SK-MEL-5 (cell line): ENCODE results near the gene ADAMTS14. TPM values are rescaled to one million over a fixed set of nuclear protein-coding genes. Genes with fewer than 3 reads are reported as not detected.

Experiments
- DNase-seq: peaks from one replicate; pipeline ENCODE4 v3.0.0-alpha.2; 2016; ENCODE audit warnings: low read depth, low spot score
- in situ Hi-C: cut with HindIII; loops from 2 replicates; pipeline ENCODE4 v1.10.0; 2016; ENCODE audit warnings: low sequenced_read_pairs, high pct_unique_total_duplicates, low pct_unique_long_range_greater_than_20kb
- total RNA-seq: library from RNA; depleted of rRNA; stranded (reverse); fragments of >200 nt; shearing (Covaris generic); gene quantifications from 2 replicates; pipeline ENCODE4 v1.2.3, GENCODE V29; 2014

The ADAMTS14 gene
- total RNA-seq, 1 experiment from 2014 or later, result 0.16 TPM

- in situ Hi-C loops, result no loop called here
These were observed 2.5 kb upstream of the ADAMTS14 start for GRCh38 chr10:70669732-70670317.

GRCh38 chr10:70671619-70672164, 614 bp upstream of the ADAMTS14 start:
- in situ Hi-C loops, result no loop called here
- no peak for DNase-seq

More at GRCh38 chr10:70669732-70670317, 2.5 kb upstream of the ADAMTS14 start:
- no peak for DNase-seq

- DNase-seq, result no peak
- in situ Hi-C loops, result no loop called here
These were observed 980 bp downstream of the ADAMTS14 start for GRCh38 chr10:70673043-70673928.

DNA sequence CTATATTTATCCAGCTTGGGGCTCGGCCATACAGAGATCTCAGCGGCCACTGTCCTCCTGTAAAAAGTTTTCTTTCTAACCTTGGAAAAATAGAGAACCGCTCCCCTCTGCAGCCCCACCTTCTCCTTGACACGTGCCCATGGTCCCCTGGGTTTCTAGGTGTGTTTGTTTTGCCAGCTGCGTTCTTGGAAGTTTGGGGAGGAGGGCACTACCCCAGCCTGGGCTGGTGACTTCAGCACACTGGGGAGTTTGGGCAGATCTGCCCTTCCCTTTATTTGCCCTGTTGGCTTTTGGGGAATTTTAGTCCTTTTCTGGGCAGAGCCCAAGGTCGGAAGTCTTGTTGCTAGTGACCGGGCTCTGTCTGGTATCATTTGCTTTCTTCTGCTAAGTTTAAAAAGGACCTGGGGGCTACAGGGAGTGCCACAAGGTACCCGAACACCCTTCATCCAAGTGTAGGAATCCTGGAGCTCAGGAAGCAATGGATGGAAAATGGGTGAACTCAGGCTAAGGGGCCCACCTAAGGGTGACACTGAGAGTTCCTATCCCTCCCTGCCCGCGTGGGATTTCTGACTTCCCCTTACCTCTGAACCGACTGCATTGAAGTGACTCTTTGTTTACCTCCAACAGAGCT, 1.7 kb downstream of the ADAMTS14 start:
- in situ Hi-C loops, result no loop called here
- no peak for DNase-seq

DNA sequence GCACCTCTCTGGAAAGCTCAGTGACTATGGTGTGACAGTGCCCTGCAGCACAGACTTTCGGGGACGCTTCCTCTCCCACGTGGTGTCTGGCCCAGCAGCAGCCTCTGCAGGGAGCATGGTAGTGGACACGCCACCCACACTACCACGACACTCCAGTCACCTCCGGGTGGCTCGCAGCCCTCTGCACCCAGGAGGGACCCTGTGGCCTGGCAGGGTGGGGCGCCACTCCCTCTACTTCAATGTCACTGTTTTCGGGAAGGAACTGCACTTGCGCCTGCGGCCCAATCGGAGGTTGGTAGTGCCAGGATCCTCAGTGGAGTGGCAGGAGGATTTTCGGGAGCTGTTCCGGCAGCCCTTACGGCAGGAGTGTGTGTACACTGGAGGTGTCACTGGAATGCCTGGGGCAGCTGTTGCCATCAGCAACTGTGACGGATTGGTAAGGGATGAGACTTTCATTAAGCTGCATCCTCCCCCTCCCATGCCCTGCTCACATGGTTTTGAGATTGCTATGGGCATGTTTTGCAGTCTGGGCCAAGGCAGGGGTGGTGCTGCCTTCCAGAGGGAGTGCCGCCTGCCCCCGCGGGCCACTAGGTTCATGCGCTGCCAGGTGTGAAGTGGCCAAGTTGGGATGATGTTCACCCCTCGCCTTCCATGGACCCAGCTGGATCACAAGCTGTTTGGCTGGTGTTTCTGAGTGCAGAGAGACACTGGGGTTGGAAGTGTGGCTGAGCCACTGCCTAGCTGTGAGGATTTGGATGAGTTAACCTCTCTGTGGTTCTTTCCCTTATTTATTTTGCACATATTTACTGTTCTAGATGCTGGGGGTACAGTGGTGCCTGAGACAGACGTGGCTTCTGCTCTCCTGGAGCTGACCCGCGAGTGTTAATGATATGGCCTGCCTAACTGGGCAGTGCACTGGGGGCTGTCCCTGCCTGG, 2.5 kb downstream of the ADAMTS14 start:
- in situ Hi-C loops, result no loop called here

DNA sequence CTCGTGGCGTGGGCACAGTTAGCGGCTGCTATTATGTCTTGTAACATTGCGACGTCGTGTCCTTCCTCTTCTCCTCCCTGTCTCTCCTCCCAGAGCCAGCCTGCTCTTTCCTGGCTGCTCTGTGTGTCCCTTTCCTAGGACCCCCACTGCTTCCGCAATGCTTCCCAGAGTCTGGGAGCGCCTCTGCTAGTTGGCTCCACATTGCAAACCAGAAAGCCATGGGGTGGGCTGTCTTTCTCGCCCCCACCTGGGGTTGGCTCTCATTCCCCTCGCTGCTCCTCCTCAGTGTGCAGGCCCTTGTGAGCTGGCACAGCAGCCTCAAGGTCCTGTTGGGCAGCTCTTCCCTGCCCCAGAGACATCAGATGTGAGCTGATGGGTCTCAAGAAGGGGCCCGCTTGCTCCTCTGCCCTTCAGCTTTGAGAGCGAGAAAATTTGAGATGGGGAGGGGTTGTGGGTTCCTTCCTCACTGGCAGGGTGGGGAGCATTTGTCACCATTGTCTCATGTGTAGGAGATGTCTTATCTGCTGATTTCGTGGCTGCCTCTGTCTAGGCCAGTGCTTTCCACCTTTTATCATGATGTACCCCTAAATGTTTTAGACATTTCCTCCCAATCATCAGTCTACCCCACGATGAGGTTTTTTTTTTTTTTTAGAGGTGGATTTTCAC, 3.3 kb downstream of the ADAMTS14 start:
- in situ Hi-C loops, result no loop called here

More for the DNA sequence above, 2.5 kb downstream of the ADAMTS14 start:
- DNase-seq, result no peak

DNA sequence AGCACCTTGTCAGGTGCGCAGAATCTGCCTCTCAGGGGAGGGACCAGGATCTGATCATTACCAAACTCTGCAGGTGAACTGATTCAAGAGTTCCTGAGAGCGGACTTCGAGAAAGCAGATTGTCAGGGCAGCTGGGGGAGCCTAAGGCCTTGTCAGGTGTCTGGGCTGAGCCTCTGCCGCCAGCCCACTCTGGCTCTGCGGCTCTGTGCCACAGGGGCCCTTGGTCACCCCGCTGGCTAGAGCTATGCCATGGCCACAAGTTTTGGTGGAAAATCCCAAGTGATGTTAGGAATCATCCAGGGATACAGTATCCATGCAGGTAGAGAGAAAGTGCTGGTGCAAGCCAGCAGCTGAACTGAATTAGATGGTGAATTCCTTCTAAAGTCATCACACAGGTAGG, 4.2 kb downstream of the ADAMTS14 start:
- DNase-seq, result no peak
- in situ Hi-C loops, result no loop called here

More for the DNA sequence above, 3.3 kb downstream of the ADAMTS14 start:
- DNase-seq, result no peak

DNA sequence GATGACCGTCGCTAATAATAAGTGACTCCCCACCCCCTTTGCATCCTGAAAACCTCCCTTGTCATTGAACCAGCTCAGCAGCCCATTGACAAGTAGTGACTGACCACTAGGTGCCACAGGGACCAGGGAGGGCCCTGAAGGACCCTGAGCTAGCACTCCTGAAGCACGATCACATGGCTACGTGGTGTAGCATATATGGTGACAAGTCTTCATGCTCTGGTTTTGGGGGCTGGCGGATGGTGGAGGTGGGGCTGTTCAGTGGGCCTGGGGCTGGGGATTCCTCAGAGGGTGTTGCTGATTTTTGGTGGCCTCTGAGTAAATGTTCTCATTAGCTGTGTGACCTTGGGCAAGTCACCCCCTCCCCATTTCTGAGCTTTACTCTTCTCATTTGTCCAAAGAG, 4.7 kb downstream of the ADAMTS14 start:
- in situ Hi-C loops, result no loop called here

DNA sequence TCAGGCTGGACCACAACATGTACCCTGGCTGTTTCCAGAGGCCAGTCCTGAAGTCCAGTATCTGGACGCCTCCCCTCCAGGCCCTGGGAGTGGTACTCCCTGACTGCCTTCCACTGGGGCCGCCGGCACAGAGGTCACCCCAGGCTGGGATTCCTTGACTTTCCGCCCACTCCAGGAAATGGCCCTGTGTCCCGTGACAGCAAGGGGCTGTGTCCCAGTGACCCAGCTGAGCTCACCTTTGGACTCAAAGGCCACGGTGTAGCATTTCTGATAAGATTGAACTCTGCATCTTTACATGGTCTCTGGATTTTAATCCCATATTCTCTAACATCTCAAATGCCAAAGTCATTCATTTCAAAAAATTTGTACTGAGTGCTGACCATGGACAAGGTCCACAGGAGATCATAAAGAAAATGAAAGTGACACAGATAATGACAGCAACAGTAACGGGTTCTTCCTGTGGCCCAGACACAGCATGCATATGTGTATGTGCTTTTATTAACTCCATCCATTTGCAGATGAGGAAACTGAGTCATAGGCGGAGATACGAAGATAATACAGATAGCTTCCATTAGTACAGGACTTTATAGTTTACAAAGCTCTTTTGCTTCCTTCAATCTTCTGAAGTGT, 5.4 kb downstream of the ADAMTS14 start:
- no peak for DNase-seq
- in situ Hi-C loops, result no loop called here

More for the DNA sequence above, 4.7 kb downstream of the ADAMTS14 start:
- DNase-seq, result no peak

GRCh38 chr10:70678250-70678635, 5.9 kb downstream of the ADAMTS14 start:
- DNase-seq, result no peak
- in situ Hi-C loops, result no loop called here

GRCh38 chr10:70678757-70679489, 6.6 kb downstream of the ADAMTS14 start:
- in situ Hi-C loops, result no loop called here
- no peak for DNase-seq

- no peak for DNase-seq
- in situ Hi-C loops, result no loop called here
These were observed 7.2 kb downstream of the ADAMTS14 start for GRCh38 chr10:70679498-70679897.

DNA sequence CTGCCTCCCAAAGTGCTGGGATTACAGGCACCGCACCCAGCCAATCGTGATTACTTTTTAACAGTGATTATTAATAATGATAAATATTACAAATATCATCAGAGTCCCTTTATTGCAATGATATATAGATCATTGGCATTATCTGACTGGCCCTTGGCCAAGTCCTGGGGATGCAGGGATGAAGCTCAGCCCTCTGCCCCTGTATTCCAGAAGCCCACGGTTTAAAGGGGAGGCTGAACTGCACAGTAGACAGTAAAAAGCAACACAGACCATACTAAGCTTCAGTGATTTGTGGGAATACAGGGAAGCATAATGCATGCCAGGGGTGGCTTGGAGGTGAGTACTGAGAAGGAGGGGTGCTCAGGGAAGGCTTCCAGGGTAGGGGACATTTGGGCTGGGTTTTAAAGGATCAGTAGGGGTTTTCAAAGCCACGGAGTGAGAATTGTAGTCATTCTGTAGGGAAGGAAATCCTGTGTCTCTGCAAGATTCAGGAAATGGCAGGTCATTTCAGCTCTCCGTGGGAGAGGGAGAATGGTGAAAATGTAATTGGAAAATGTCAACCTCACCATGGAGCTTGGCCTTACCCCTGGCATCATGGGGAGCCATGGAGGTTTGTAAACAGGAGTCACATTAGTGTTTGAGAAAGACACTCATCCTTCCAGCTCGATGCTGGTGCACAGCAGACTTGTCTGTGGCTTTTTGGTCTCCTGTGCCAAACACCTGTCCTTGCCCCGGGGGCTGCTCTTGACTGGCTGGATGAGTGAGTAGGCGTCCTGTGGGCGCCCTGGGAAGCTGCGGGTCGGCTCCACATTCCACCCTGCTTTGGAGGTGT, 8.8 kb downstream of the ADAMTS14 start:
- no peak for DNase-seq
- in situ Hi-C loops, result no loop called here

DNA sequence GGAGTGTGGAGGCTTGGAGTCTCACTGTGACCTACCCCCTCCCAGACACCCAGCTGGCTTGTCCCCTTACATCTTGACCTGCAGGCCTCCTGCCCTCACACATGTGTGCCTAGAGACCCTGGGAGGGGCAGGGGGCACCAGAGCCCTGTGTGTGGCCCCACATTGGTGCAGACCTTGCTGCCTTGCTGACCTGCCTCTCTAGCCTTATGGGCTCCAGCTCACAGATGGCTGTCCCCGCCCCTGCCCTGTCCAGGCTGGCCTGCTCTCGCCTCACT, 9.4 kb downstream of the ADAMTS14 start:
- DNase-seq, result no peak
- in situ Hi-C loops, result no loop called here

GRCh38 chr10:70682920-70683600, 10.8 kb downstream of the ADAMTS14 start:
- no peak for DNase-seq
- in situ Hi-C loops, result no loop called here
